Endothelial cell of umbilical vein (primary cell): ENCODE results near the gene DECR2. TPM values are rescaled to one million over a fixed set of nuclear protein-coding genes. Genes with fewer than 3 reads are reported as not detected.

ENCODE experiments used
- BruUV-seq: library from RNA; stranded (reverse); fragments of 400-500 nt; replicated peaks from 2 replicates; lab custom pipeline; 2021; lab: Mats Ljungman, UMichigan
- CTCF ChIA-PET: fragments of 300-600, 350-600 bp; sonication (Branson Sonifier 250); formaldehyde crosslinking; loops from one replicate; lab custom pipeline; 2021; ENCODE audit warnings: antibody characterized with exemption, inconsistent platforms; lab: Charles Lee
- POLR2A ChIA-PET: fragments of 300-600, 350-600 bp; sonication (Branson Sonifier 250); formaldehyde crosslinking; loops from one replicate; lab custom pipeline; 2021; ENCODE audit warnings: antibody characterized with exemption, inconsistent platforms; lab: Charles Lee
- DNase-seq: peaks from one replicate; pipeline ENCODE4 v3.0.0-alpha.2; 2011; ENCODE audit warnings: low read depth, low spot score
- FAIRE-seq: peaks from 2 replicates; lab custom pipeline; 2011; peaks lifted over from hg19 to GRCh38; lab: Jason Lieb, UNC
- H2AFZ ChIP-seq: 2 replicates; pipeline ENCODE4 v1.6.0; 2012; ENCODE audit warnings: low read depth, low read length, control low read depth, inconsistent platforms
- H3K27ac ChIP-seq: 2 replicates; pipeline ENCODE4 v1.5.1; 2011; ENCODE audit warnings: low read depth, mild to moderate bottlenecking, control low read depth, low read length, moderate library complexity; ENCODE audit not compliant: insufficient read depth
- H3K27me3 ChIP-seq, 2 experiments: 2 replicates each; pipeline versions ENCODE4 v1.6.0 to v1.6.1; 2011; ENCODE audit warnings: low read length in 2 of 2, mixed read lengths in 1 of 2; ENCODE audit not compliant: control insufficient read depth in 2 of 2, insufficient read depth in 2 of 2
- H3K36me3 ChIP-seq, 2 experiments: 2 replicates in 1 of 2; 3 replicates in 1 of 2; pipeline ENCODE4 v1.5.1; 2011; ENCODE audit warnings: low read length in 2 of 2, mild to moderate bottlenecking in 1 of 2, moderate library complexity in 1 of 2; ENCODE audit not compliant: control insufficient read depth in 2 of 2, insufficient read depth in 2 of 2; ENCODE audit errors: extremely low read depth in 1 of 2
- H3K4me1 ChIP-seq: 3 replicates; pipeline ENCODE4 v1.5.1; 2011; ENCODE audit warnings: mild to moderate bottlenecking, low read length; ENCODE audit not compliant: control insufficient read depth, insufficient read depth; ENCODE audit errors: extremely low read depth
- H3K4me2 ChIP-seq: 2 replicates; pipeline ENCODE4 v1.6.1; 2011; ENCODE audit warnings: low read length, control low read depth, mixed read lengths; ENCODE audit not compliant: insufficient read depth
- H3K4me3 ChIP-seq, 3 experiments: fragments of 200-600 bp in 1 of 3; sonication (generic), shearing (Covaris generic) in 1 of 3; replicated peaks in 1 of 3; 2 replicates each; pipeline ENCODE4 v1.5.1; 2011 to 2016; ENCODE audit warnings: control low read depth in 3 of 3, low read length in 3 of 3, mild to moderate bottlenecking in 2 of 3, inconsistent platforms in 1 of 3, low read depth in 1 of 3, moderate library complexity in 1 of 3; ENCODE audit not compliant: insufficient read depth in 1 of 3
- H3K79me2 ChIP-seq: 2 replicates; pipeline ENCODE4 v1.6.0; 2012; ENCODE audit warnings: low read length, inconsistent platforms; ENCODE audit not compliant: control insufficient read depth, insufficient read depth
- H3K9ac ChIP-seq: replicated peaks from 2 replicates; pipeline ENCODE3; 2011; ENCODE audit warnings: low read length, control low read depth; ENCODE audit not compliant: insufficient read depth; ENCODE audit errors: extremely low read depth
- H3K9me1 ChIP-seq: replicated peaks from 3 replicates; pipeline ENCODE4 v1.6.0; 2011; ENCODE audit warnings: mild to moderate bottlenecking, low read length; ENCODE audit not compliant: control insufficient read depth, insufficient read depth; ENCODE audit errors: extremely low read depth
- H3K9me3 ChIP-seq: replicated peaks from 2 replicates; pipeline ENCODE4 v1.5.1; 2012; ENCODE audit warnings: low read length, inconsistent platforms; ENCODE audit not compliant: control insufficient read depth, insufficient read depth
- H4K20me1 ChIP-seq: replicated peaks from 2 replicates; pipeline ENCODE3; 2011; ENCODE audit warnings: mild to moderate bottlenecking, low read length; ENCODE audit not compliant: control insufficient read depth, insufficient read depth; ENCODE audit errors: extremely low read depth
- EZH2 ChIP-seq: IDR thresholded peaks from 2 replicates; pipeline ENCODE4 v1.6.1; 2012; ENCODE audit warnings: borderline replicate concordance, low read depth, mild to moderate bottlenecking, moderate library complexity, low read length, inconsistent platforms; ENCODE audit not compliant: severe bottlenecking
- FOS ChIP-seq: IDR thresholded peaks from 2 replicates; pipeline ENCODE4 v1.6.1; 2011; ENCODE audit warnings: mild to moderate bottlenecking, low read length, moderate library complexity, borderline replicate concordance; ENCODE audit not compliant: insufficient read depth
- GATA2 ChIP-seq: IDR thresholded peaks from 2 replicates; pipeline ENCODE4 v1.7.0; 2011; ENCODE audit warnings: low read depth, mild to moderate bottlenecking, moderate library complexity, mixed read lengths, low read length; ENCODE audit not compliant: insufficient read length, insufficient read depth
- JUN ChIP-seq: IDR thresholded peaks from 2 replicates; pipeline ENCODE4 v1.6.1; 2011; ENCODE audit warnings: borderline replicate concordance, low read depth; ENCODE audit not compliant: insufficient read length, insufficient read depth
- MYC ChIP-seq: IDR thresholded peaks from one replicate; pipeline ENCODE4 v1.6.1; 2011; ENCODE audit warnings: mild to moderate bottlenecking, low read depth, low read length
- POLR2AphosphoS5 ChIP-seq: IDR thresholded peaks from 2 replicates; pipeline ENCODE4 v1.6.1; 2012; ENCODE audit warnings: low read depth, mild to moderate bottlenecking, control low read depth, low read length, moderate library complexity; ENCODE audit not compliant: insufficient read depth
- dilution Hi-C: fragments of 300-500 bp; cut with MboI; formaldehyde crosslinking; loops from one replicate; pipeline ENCODE4 v1.15.0; 2019; ENCODE audit warnings: low sequenced_read_pairs; ENCODE audit not compliant: extremely low pct_ligation_motif_present
- intact Hi-C: fragments of 100-400 bp; cut with micrococcal nuclease; formaldehyde crosslinking; loops from one replicate; pipeline ENCODE4 v1.10.0; 2022
- polyA plus RNA-seq, 4 experiments: library from polyadenylated mRNA; depleted of rRNA in 3 of 4; stranded (reverse) in 3 of 4; unstranded in 1 of 4; fragments of >200 nt; gene quantifications; 2 replicates each; pipeline versions ENCODE4 v1.2.1 to v1.2.3, GENCODE V29; 2011 to 2012; ENCODE audit warnings: missing spikeins in 1 of 4
- total RNA-seq: library from RNA; stranded (reverse); gene quantifications from 2 replicates; pipeline ENCODE4 v1.2.3, GENCODE V29; 2021
- TF ChIP-seq, protein P1 (sequence below), 2 donors: IDR thresholded peaks; 1 replicate in 1 of 2; 2 replicates in 1 of 2; pipeline ENCODE4 v1.5.1; 2011; ENCODE audit warnings: low read length in 2 of 2, mild to moderate bottlenecking in 2 of 2, moderate library complexity in 2 of 2, control low read depth in 1 of 2, inconsistent platforms in 1 of 2, low read depth in 1 of 2; ENCODE audit not compliant: insufficient read depth in 1 of 2; ENCODE audit errors: extremely low read depth in 1 of 2

The DECR2 gene
- total and polyA plus RNA-seq, 2 donors (not counting 3 experiments of a cell fraction or from before 2014, with no cell fraction given): 28.3 to 46.5 TPM

DNA sequence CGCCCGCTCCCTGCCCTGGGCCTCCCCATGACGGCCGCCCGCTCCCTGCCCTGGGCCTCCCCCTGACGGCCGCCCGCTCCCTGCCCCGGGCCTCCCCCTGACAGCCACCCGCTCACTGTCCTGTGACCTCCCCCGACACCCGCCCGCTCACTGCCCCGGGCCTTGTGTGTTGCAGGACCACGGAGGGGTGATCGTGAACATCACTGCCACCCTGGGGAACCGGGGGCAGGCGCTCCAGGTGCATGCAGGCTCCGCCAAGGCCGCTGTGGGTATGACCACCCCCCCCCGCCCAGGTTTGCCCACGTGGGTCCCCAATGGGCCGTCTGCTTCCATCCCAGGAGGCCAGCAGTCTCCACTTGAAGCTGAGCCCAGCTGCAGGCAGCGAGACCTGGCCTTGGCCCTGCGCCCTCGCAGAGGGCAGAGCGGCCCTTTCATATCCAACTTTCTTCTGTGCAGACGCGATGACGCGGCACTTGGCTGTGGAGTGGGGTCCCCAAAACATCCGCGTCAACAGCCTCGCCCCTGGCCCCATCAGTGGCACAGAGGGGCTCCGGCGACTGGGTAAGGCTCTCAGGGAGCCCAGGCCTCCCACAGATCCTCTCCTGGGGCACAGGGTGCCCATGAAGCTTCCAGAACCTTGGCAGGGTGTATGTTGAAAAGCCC lies 9.0 kb downstream of the DECR2 start:
- Histone ChIP-seq H2AFZ (no peak overlapping the region), H3K36me3 (peaks cover 0 to 8% of the 10 kb centered on the region in 2 experiments), H3K27me3 (no peaks in the 10 kb centered on the region), H3K9me1 (no peaks in the 10 kb centered on the region), H3K9ac (no peak overlapping the region), H3K4me3 (no peak overlapping the region), H3K79me2 (no peaks in the 10 kb centered on the region), H4K20me1 (no peaks in the 10 kb centered on the region), H3K9me3 (no peaks in the 10 kb centered on the region), H3K27ac (no peak overlapping the region), H3K4me1 (no peaks in the 10 kb centered on the region), H3K4me2 (no peak overlapping the region)
- intact Hi-C loops: no loop called here
- POLR2A ChIA-PET: interaction anchor here (0.6 kb wide), 1 partner anchor 58 kb away, joined by 3 read pairs; no protein-coding TSS in a partner anchor
- FAIRE-seq (no peak), DNase-seq (no peak)
- dilution Hi-C loops: no loop called here
- TF ChIP-seq, protein P1, sequence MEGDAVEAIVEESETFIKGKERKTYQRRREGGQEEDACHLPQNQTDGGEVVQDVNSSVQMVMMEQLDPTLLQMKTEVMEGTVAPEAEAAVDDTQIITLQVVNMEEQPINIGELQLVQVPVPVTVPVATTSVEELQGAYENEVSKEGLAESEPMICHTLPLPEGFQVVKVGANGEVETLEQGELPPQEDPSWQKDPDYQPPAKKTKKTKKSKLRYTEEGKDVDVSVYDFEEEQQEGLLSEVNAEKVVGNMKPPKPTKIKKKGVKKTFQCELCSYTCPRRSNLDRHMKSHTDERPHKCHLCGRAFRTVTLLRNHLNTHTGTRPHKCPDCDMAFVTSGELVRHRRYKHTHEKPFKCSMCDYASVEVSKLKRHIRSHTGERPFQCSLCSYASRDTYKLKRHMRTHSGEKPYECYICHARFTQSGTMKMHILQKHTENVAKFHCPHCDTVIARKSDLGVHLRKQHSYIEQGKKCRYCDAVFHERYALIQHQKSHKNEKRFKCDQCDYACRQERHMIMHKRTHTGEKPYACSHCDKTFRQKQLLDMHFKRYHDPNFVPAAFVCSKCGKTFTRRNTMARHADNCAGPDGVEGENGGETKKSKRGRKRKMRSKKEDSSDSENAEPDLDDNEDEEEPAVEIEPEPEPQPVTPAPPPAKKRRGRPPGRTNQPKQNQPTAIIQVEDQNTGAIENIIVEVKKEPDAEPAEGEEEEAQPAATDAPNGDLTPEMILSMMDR (IDR thresholded peaks at IDR 0.05; ENCODE audit: extremely low read depth in 1 of 2, insufficient read depth in 1 of 2, low read depth in 1 of 2, low read length in 2 of 2): no peak
- TF ChIP-seq MYC: no peak
- TF ChIP-seq EZH2: no peak
- TF ChIP-seq JUN: no peak
- TF ChIP-seq GATA2: no peak
- TF ChIP-seq FOS: no peak
- TF ChIP-seq POLR2AphosphoS5: no peak
- CTCF ChIA-PET: interaction anchor here (0.6 kb wide), 1 partner anchor 96 kb away, joined by 3 read pairs; no protein-coding TSS in a partner anchor
- no TSS peak for BruUV-seq
